ENCODE measurements around the gene ATP6V0B.

ATP6V0B gene

GRCh38 chr1:43982808-43983207, 8.0 kb downstream of the ATP6V0B start:
- Histone ChIP-seq H3K27me3 (ENCODE audit: low read depth, low read length) (no peaks in the 10 kb centered on the region), H3K79me2 (ENCODE audit: low read length) (peaks cover 48% of the 10 kb centered on the region), H3K36me3 (replicated peaks; ENCODE audit: low read depth, low read length) (peaks cover under 1% of the 10 kb centered on the region), H2AFZ (ENCODE audit: low read depth, low read length) (no peak overlapping the region), H4K20me1 (ENCODE audit: insufficient read depth, low read length) (no peaks in the 10 kb centered on the region), H3K9ac (ENCODE audit: low read length) (no peak overlapping the region), H3K4me3 (ENCODE audit: low read length) (no peak overlapping the region), H3K27ac (ENCODE audit: low read length) (no peak overlapping the region), H3K4me2 (ENCODE audit: low read length) (no peak overlapping the region), H3K4me1 (ENCODE audit: low read length) (peaks cover 15% of the 10 kb centered on the region), H3K9me3 (ENCODE audit: insufficient read depth, low read length) (no peaks in the 10 kb centered on the region)
- TF ChIP-seq EZH2phosphoT487 (IDR thresholded peaks at IDR 0.05; ENCODE audit: low read depth) = no peak
- no peak for TF ChIP-seq CTCF (IDR thresholded peaks at IDR 0.05; ENCODE audit: low read depth, low read length)

GRCh38 chr1:43983253-43983899, 8.6 kb downstream of the ATP6V0B start:
- no peak overlapping the region for H3K4me2 ChIP-seq (ENCODE audit: low read length)
- H3K36me3 ChIP-seq (replicated peaks; ENCODE audit: low read depth, low read length) = no peaks in the 10 kb centered on the region
- no peak for TF ChIP-seq CTCF (IDR thresholded peaks at IDR 0.05; ENCODE audit: low read depth, low read length)
- TF ChIP-seq EZH2phosphoT487 (IDR thresholded peaks at IDR 0.05; ENCODE audit: low read depth) = no peak
- no peak overlapping the region for H3K27ac ChIP-seq (ENCODE audit: low read length)
- no peaks in the 10 kb centered on the region for H4K20me1 ChIP-seq (ENCODE audit: insufficient read depth, low read length)
- H3K27me3 ChIP-seq (ENCODE audit: low read depth, low read length) = no peaks in the 10 kb centered on the region
- H3K4me3 ChIP-seq (ENCODE audit: low read length) = no peak overlapping the region
- H3K4me1 ChIP-seq (ENCODE audit: low read length) = peaks cover 11% of the 10 kb centered on the region
- peaks cover 43% of the 10 kb centered on the region for H3K79me2 ChIP-seq (ENCODE audit: low read length)
- H2AFZ ChIP-seq (ENCODE audit: low read depth, low read length) = no peak overlapping the region
- H3K9ac ChIP-seq (ENCODE audit: low read length) = no peak overlapping the region
- H3K9me3 ChIP-seq (ENCODE audit: insufficient read depth, low read length) = no peaks in the 10 kb centered on the region

- no peaks in the 10 kb centered on the region for H3K27me3 ChIP-seq (ENCODE audit: low read depth, low read length)
- H3K9me3 ChIP-seq (ENCODE audit: insufficient read depth, low read length) = no peaks in the 10 kb centered on the region
- TF ChIP-seq EZH2phosphoT487 (IDR thresholded peaks at IDR 0.05; ENCODE audit: low read depth) (no peak), CTCF (IDR thresholded peaks at IDR 0.05; ENCODE audit: low read depth, low read length) (no peak)
- H3K4me1 ChIP-seq (ENCODE audit: low read length) = peaks cover 9% of the 10 kb centered on the region
- no peak overlapping the region for H3K4me2 ChIP-seq (ENCODE audit: low read length)
- no peak overlapping the region for H3K4me3 ChIP-seq (ENCODE audit: low read length)
- H3K9ac ChIP-seq (ENCODE audit: low read length) = no peak overlapping the region
- no peak overlapping the region for H3K27ac ChIP-seq (ENCODE audit: low read length)
- no peaks in the 10 kb centered on the region for H3K36me3 ChIP-seq (replicated peaks; ENCODE audit: low read depth, low read length)
- H2AFZ ChIP-seq (ENCODE audit: low read depth, low read length) = no peak overlapping the region
- H4K20me1 ChIP-seq (ENCODE audit: insufficient read depth, low read length) = no peaks in the 10 kb centered on the region
- peaks cover 29% of the 10 kb centered on the region for H3K79me2 ChIP-seq (ENCODE audit: low read length)
Observed at GRCh38 chr1:43984855-43985254, 10.1 kb downstream of the ATP6V0B start.

- Histone ChIP-seq H3K79me2 (ENCODE audit: low read length) (peaks cover 16% of the 10 kb centered on the region), H3K9ac (ENCODE audit: low read length) (no peak overlapping the region), H3K4me2 (ENCODE audit: low read length) (no peak overlapping the region), H3K4me3 (ENCODE audit: low read length) (no peak overlapping the region), H3K9me3 (ENCODE audit: insufficient read depth, low read length) (no peaks in the 10 kb centered on the region), H4K20me1 (ENCODE audit: insufficient read depth, low read length) (no peaks in the 10 kb centered on the region), H3K36me3 (replicated peaks; ENCODE audit: low read depth, low read length) (no peaks in the 10 kb centered on the region), H3K27ac (ENCODE audit: low read length) (no peak overlapping the region), H3K4me1 (ENCODE audit: low read length) (peaks cover 6% of the 10 kb centered on the region; the same call in 1 of the 2 replicates), H3K27me3 (ENCODE audit: low read depth, low read length) (no peaks in the 10 kb centered on the region), H2AFZ (ENCODE audit: low read depth, low read length) (no peak overlapping the region)
- TF ChIP-seq CTCF (IDR thresholded peaks at IDR 0.05; ENCODE audit: low read depth, low read length) = no peak
- TF ChIP-seq EZH2phosphoT487 (IDR thresholded peaks at IDR 0.05; ENCODE audit: low read depth) = no peak
Observed at GRCh38 chr1:43985984-43986595, 11.3 kb downstream of the ATP6V0B start.
